Iris pigment epithelial cell (primary cell): Measurements from ENCODE around the gene BEND7.
"Not testable (repeated sequence)": the region's sequence is repeated elsewhere in the genome, so short reads cannot be mapped to it uniquely, and the experiment has no call there.

Experiments used
- DNase-seq: peaks from one replicate; pipeline ENCODE4 v3.0.0-alpha.2; 2011; ENCODE audit warnings: low read depth

The BEND7 gene

GRCh38 chr10:13528875-13529713 lies at the start of gene BEND7:
Gene BEND7 (minus strand): TSS chr10:13529014. CDS start chr10:13528533, 481 bp downstream.
- peak; percentile 13 for DNase-seq

GRCh38 chr10:13573960-13574359 lies 45.1 kb upstream of the BEND7 start:
- no peak for DNase-seq

GRCh38 chr10:13571541-13571940 lies 42.7 kb upstream of the BEND7 start:
- DNase-seq: no peak

GRCh38 chr10:13567030-13567429 lies 38.2 kb upstream of the BEND7 start:
- peak; percentile 25 for DNase-seq

- DNase-seq: no peak
These were observed 35.8 kb upstream of the BEND7 start for GRCh38 chr10:13564576-13564975.

- peak; percentile 4 for DNase-seq
These were observed 34.9 kb upstream of the BEND7 start for GRCh38 chr10:13563481-13564445.

- peak; percentile 34 for DNase-seq
These were observed 31.8 kb upstream of the BEND7 start for GRCh38 chr10:13560597-13560996.

- no peak for DNase-seq
These were observed 30.4 kb upstream of the BEND7 start for GRCh38 chr10:13559124-13559700.

GRCh38 chr10:13555884-13556510 lies 27.2 kb upstream of the BEND7 start:
- no peak for DNase-seq

GRCh38 chr10:13550802-13551201 lies 22.0 kb upstream of the BEND7 start:
- no peak for DNase-seq

GRCh38 chr10:13542533-13542932 lies 13.7 kb upstream of the BEND7 start:
- no peak for DNase-seq

- DNase-seq: not testable (repeated sequence)
These were observed 9.2 kb upstream of the BEND7 start for GRCh38 chr10:13537985-13538384.

- DNase-seq: peak; percentile 52
These were observed 8.0 kb upstream of the BEND7 start for GRCh38 chr10:13536674-13537366.

GRCh38 chr10:13535346-13535745 lies 6.5 kb upstream of the BEND7 start:
- DNase-seq: no peak

- DNase-seq: no peak
These were observed 830 bp upstream of the BEND7 start for GRCh38 chr10:13529714-13529973.

- DNase-seq: peak; percentile 5
These were observed 515 bp downstream of the BEND7 start for GRCh38 chr10:13528123-13528874.

- no peak for DNase-seq
These were observed 1.0 kb downstream of the BEND7 start for GRCh38 chr10:13527864-13528122.

- DNase-seq: peak; percentile 87
These were observed 1.6 kb downstream of the BEND7 start for GRCh38 chr10:13526948-13527863.

- no peak for DNase-seq
These were observed 3.2 kb downstream of the BEND7 start for GRCh38 chr10:13525663-13526062.

- no peak for DNase-seq
These were observed 7.8 kb downstream of the BEND7 start for GRCh38 chr10:13521026-13521425.
